Adrenal gland (tissue), 12 donors: ENCODE measurements around the gene GPR62. TPM values are rescaled to one million over a fixed set of nuclear protein-coding genes. Genes with fewer than 3 reads are reported as not detected.
"Not testable (repeated sequence)": the region's sequence is repeated elsewhere in the genome, so short reads cannot be mapped to it uniquely, and the experiment has no call there.

Source experiments
- DNase-seq, 7 donors: peaks; one replicate each; pipeline ENCODE4 v3.0.0-alpha.2; 2019 to 2020
- H3K27ac ChIP-seq, 5 donors: fragments of 200-600 bp; sonication (generic) in 4 of 5; 1 replicate in 3 of 5; 2 replicates in 2 of 5; pipeline versions ENCODE4 v1.5.1 to v1.8.0; 2016 to 2020; ENCODE audit warnings: mild to moderate bottlenecking in 1 of 5
- H3K27me3 ChIP-seq: fragments of 200-600 bp; 2 replicates; pipeline ENCODE4 v1.8.0; 2021
- H3K36me3 ChIP-seq, 2 donors: fragments of 200-600 bp; replicated peaks in 1 of 2; 1 replicate in 1 of 2; 2 replicates in 1 of 2; pipeline versions ENCODE4 v1.5.1 to v1.8.0; 2018 to 2022
- H3K4me1 ChIP-seq, 2 donors: fragments of 200-600 bp; replicated peaks in 1 of 2; 1 replicate in 1 of 2; 2 replicates in 1 of 2; pipeline versions ENCODE4 v1.5.1 to v1.8.0; 2018 to 2021
- H3K4me3 ChIP-seq, 4 donors: fragments of 200-600 bp; sonication (generic) in 3 of 4; one replicate each; pipeline ENCODE4 v1.5.1; 2016 to 2018
- H3K9me3 ChIP-seq, 3 donors: fragments of 200-600 bp; sonication (generic) in 1 of 3; replicated peaks in 1 of 3; 1 replicate in 2 of 3; 2 replicates in 1 of 3; pipeline versions ENCODE4 v1.5.1 to v1.8.0; 2016 to 2021
- POLR2A ChIP-seq, 2 donors: fragments of 450-650 bp; IDR thresholded peaks; one replicate each; pipeline ENCODE4 v1.6.1; 2017; ENCODE audit warnings: antibody characterized with exemption in 2 of 2, mild to moderate bottlenecking in 2 of 2, moderate library complexity in 1 of 2
- WGBS, 4 donors: extraction: QIAGEN DNeasy Blood & Tissue Kit in 2 of 4; methylation state at CpG; one replicate each; pipeline versions ENCODE4 v1.1.5 to v1.1.7; 2013 to 2017; 5-methylcytosine and 5-hydroxymethylcytosine counted together
- intact Hi-C, 2 donors: fragments of 100-400 bp; cut with DNase I; formaldehyde crosslinking; loops; one replicate each; pipeline versions ENCODE4 v1.14.1 to v1.15.0; 2022 to 2023
- polyA plus RNA-seq, 3 donors: library from polyadenylated mRNA; stranded (reverse); fragments of 200-250 nt in 2 of 3; fragments of 350-450 nt in 1 of 3; fragmentation: Illumina TruSeq in 1 of 3; extraction: RNeasy Lipid Tissue Mini Kit (QIAGEN cat#74804) in 1 of 3; gene quantifications; one replicate each; pipeline ENCODE4 v1.2.3, GENCODE V29; 2013 to 2014
- total RNA-seq, 9 donors: library from RNA; depleted of rRNA in 4 of 9; stranded (reverse); fragments of >200 nt in 4 of 9; fragments of 120-200 nt in 1 of 9; fragmentation: NEBNext Ultra II Directional in 1 of 9; extraction: Animal tissue kit (Norgen Biotek cat#: 25700) in 1 of 9; gene quantifications; one replicate each; pipeline versions ENCODE4 v1.1.0 to v1.2.4, GENCODE V29; 2013 to 2023
- TF ChIP-seq, protein P1 (sequence below), 6 experiments: fragments of 450-650 bp in 4 of 6; fragments of 200-600 bp in 2 of 6; sonication (generic) in 1 of 6; IDR thresholded peaks; 1 replicate in 5 of 6; 2 replicates in 1 of 6; pipeline versions ENCODE4 v1.5.1 to v1.8.0; 2016 to 2021; ENCODE audit warnings: antibody characterized with exemption in 6 of 6, mild to moderate bottlenecking in 2 of 6, moderate library complexity in 1 of 6
- donor health status: healthy with polysubstance abuse.
- donor health status: Bipolar disorder and iron deficiency.
- donor health status: DM: yes; HTN: yes; CAD: no.
- donor health status: DM: no; HTN: no; CAD: no.
- donor health status: DM: no; HTN: no; CAD: no.
- donor health status: DM: yes; HTN: yes; CAD: no.

Gene GPR62
- total and polyA plus RNA-seq, 12 donors: 0.13 to 0.83 (median 0.35) TPM; not detected in 2

DNA sequence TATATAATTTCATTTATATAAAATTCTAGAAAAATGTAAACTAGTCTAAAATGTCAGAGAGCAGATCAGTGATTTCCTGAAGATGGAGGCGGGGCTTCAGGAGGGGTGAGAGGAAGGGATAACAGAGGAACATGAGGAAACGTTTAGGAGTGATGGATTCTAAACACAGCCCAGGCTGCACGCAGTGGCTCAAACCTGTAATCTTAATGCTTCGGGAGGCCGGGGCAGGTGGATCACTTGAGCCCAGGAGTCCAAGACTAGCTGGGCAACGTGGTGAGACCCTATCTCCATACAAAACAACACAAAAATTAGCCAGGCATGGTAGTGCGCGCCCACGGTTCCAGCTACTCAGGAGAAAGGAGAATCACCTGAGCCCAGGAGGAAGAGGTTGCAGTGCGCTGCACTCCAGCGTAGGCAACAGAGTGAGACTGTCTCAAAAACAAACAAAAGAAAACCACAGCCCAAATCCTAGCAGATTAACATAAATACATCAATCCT is 34.1 kb upstream of the GPR62 start:
- Histone ChIP-seq H3K4me3 (no peak overlapping the region), H3K36me3 (no peaks in the 10 kb centered on the region)
- 79 to 82% (median 81%) methylated on average over 11 of the region's 11 CpGs for WGBS, 4 donors

DNA sequence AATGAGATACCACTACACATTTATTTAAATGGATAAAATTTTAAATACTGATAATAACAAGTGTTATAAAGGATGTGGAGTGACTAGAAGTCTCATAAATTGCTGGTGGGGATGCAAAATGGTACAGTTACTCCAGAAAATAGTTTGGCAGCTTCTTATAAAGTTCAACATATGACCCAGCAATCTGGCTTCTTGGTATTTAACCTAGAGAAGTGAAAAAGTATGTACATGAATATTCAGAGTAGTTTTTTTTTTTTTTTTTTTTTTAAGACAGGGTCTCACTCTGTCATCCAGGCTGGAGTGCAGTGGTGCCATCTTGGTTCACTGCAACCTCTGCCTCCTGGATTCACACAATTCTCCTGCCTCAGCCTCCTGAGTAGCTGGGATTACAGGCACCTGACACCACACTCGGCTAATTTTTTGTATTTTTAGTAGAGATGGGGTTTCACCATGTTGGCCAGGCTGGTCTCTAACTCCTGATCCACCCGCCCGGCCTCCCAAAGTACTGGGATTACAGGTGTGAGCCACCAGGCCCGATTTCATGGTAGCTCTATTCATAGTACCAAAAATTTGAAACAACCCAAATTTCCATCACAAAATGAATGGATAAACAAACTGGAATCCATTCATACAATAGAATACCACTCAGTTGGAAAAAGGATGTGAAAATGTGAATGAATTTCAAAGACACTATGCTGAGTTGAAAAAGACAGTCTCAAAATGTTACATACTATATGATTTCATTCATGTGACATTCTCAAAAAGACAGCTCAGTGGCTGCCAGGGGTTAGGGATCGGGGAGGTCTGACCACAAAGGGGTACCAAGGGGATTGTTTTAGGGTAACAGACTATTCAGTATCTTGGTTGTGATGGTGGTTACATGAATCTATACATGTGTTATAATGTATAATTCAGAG is 27.9 kb upstream of the GPR62 start:
- H3K27me3 ChIP-seq: no peaks in the 10 kb centered on the region
- DNase-seq: no peak
- 85 to 97% (median 91%) methylated on average over 5 of the region's 5 CpGs for WGBS, 4 donors
- H3K4me1 ChIP-seq: no peaks in the 10 kb centered on the region
- no peaks in the 10 kb centered on the region for H3K9me3 ChIP-seq
- no peak overlapping the region for H3K4me3 ChIP-seq
- intact Hi-C loops: no loop called here
- TF ChIP-seq, protein P1, sequence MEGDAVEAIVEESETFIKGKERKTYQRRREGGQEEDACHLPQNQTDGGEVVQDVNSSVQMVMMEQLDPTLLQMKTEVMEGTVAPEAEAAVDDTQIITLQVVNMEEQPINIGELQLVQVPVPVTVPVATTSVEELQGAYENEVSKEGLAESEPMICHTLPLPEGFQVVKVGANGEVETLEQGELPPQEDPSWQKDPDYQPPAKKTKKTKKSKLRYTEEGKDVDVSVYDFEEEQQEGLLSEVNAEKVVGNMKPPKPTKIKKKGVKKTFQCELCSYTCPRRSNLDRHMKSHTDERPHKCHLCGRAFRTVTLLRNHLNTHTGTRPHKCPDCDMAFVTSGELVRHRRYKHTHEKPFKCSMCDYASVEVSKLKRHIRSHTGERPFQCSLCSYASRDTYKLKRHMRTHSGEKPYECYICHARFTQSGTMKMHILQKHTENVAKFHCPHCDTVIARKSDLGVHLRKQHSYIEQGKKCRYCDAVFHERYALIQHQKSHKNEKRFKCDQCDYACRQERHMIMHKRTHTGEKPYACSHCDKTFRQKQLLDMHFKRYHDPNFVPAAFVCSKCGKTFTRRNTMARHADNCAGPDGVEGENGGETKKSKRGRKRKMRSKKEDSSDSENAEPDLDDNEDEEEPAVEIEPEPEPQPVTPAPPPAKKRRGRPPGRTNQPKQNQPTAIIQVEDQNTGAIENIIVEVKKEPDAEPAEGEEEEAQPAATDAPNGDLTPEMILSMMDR (IDR thresholded peaks at IDR 0.05): no peak
- no peak for TF ChIP-seq POLR2A (IDR thresholded peaks at IDR 0.05)
- H3K36me3 ChIP-seq: no peaks in the 10 kb centered on the region
- H3K27ac ChIP-seq: no peak overlapping the region

More for the DNA sequence above, 34.1 kb upstream of the GPR62 start:
- no peak for DNase-seq
- Histone ChIP-seq H3K9me3 (no peaks in the 10 kb centered on the region), H3K27ac (no peak overlapping the region), H3K27me3 (no peaks in the 10 kb centered on the region), H3K4me1 (no peaks in the 10 kb centered on the region)
- TF ChIP-seq POLR2A (IDR thresholded peaks at IDR 0.05): no peak
- TF ChIP-seq, protein P1 (IDR thresholded peaks at IDR 0.05): no peak
- intact Hi-C loops: no loop called here

DNA sequence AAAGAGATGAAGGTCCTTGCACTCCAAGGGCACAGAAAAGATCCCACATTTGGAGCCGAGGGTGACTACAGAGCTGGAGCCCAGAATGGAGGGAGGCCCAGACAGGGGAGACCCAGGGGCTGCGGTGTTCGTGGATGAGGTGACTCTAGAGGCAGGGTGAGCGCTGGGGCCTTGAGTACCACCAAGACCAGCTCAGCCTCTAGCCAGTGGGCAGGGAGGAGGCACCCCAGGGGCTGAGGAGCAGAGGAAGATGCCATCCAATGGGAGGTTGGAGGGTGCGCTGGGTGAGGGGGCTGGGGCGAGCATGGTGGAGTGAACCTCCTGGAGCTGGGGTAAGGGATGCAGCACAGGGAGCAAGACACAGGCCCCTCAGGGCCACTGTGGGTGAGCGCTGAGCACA is 26.7 kb upstream of the GPR62 start:
- intact Hi-C loops: no loop called here
- WGBS, 4 donors: 81 to 93% (median 89%) methylated on average over 6 to 7 of the region's 7 CpGs
- H3K4me3 ChIP-seq: no peak overlapping the region
- no peaks in the 10 kb centered on the region for H3K27me3 ChIP-seq
- H3K4me1 ChIP-seq: no peaks in the 10 kb centered on the region
- TF ChIP-seq POLR2A (IDR thresholded peaks at IDR 0.05): no peak
- TF ChIP-seq, protein P1 (IDR thresholded peaks at IDR 0.05): no peak
- peaks cover 0 to 8% of the 10 kb centered on the region in 2 donors for H3K36me3 ChIP-seq
- no peaks in the 10 kb centered on the region for H3K9me3 ChIP-seq
- no peak for DNase-seq
- no peak overlapping the region for H3K27ac ChIP-seq

DNA sequence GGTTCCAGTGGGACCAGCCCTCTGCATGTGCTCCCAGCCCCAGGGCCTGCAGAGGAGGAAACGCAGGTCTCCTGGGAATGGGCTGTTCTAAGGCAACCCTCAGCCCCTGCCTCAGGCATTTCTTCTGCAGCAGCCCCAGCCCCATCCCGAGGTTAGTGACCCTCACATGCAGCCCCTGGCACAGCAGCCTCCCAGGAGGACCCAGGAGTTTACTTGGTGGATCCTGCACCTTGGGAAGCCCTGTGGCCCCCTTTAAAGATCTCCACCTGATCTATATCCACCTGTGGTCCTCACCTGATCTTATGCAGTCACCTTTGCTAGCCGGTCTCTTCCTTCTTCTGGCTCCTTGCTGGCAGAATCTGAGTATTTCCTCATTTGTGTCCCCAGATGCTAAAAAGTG is 26.2 kb upstream of the GPR62 start:
- H3K27ac ChIP-seq, H3K4me3 ChIP-seq, intact Hi-C loops, DNase-seq, H3K4me1 ChIP-seq, H3K9me3 ChIP-seq, H3K27me3 ChIP-seq: not testable (repeated sequence)
- peaks cover 0 to 13% of the 10 kb centered on the region in 2 donors for H3K36me3 ChIP-seq
- 76 to 85% (median 81%) methylated on average over 3 of the region's 3 CpGs for WGBS, 4 donors
